IMR-90 (cell line): ENCODE results near the gene SPZ1. TPM values are rescaled to one million over a fixed set of nuclear protein-coding genes. Genes with fewer than 3 reads are reported as not detected.

Source experiments
- ATAC-seq: fragments of 200-7000 bp; cut with Tn5 transposase; 2 replicates; pipeline ENCODE4 v1.9.1; 2020; ENCODE audit warnings: low read depth, mild to moderate bottlenecking, moderate library complexity
- BruUV-seq: library from RNA; stranded (reverse); fragments of 400-500 nt; replicated peaks from 2 replicates; lab custom pipeline; 2021; lab: Mats Ljungman, UMichigan
- CTCF ChIA-PET: fragments of 300-600 bp; formaldehyde crosslinking; extraction: SDS; loops from one replicate; lab custom pipeline; 2021; ENCODE audit warnings: antibody characterized with exemption; lab: Yijun Ruan, JAX
- POLR2A ChIA-PET: fragments of 300-600 bp; sonication (Branson Sonifier 250); formaldehyde crosslinking; loops from one replicate; lab custom pipeline; 2022; ENCODE audit warnings: antibody characterized with exemption; ENCODE audit not compliant: unreplicated experiment; lab: Charles Lee
- DNase-seq: peaks from one replicate; pipeline ENCODE4 v3.0.0; 2013
- H2AFZ ChIP-seq: replicated peaks from 2 replicates; pipeline ENCODE3; 2013; ENCODE audit warnings: low read length, mild to moderate bottlenecking; ENCODE audit not compliant: poor library complexity
- H2AK5ac ChIP-seq: 2 replicates; pipeline ENCODE4 v1.6.1; 2013; ENCODE audit warnings: low read depth, low read length, inconsistent platforms
- H2AK9ac ChIP-seq: replicated peaks from 2 replicates; pipeline ENCODE3; 2013; ENCODE audit warnings: mild to moderate bottlenecking, low read depth, low read length, moderate library complexity; ENCODE audit not compliant: poor library complexity
- H2BK120ac ChIP-seq: 2 replicates; pipeline ENCODE4 v1.6.1; 2013; ENCODE audit warnings: low read depth, low read length, inconsistent platforms
- H2BK15ac ChIP-seq: 3 replicates; pipeline ENCODE4 v1.6.1; 2013; ENCODE audit warnings: low read depth, low read length, inconsistent platforms
- H2BK20ac ChIP-seq: 2 replicates; pipeline ENCODE4 v1.6.1; 2013; ENCODE audit warnings: low read depth, mild to moderate bottlenecking, inconsistent platforms, low read length, moderate library complexity
- H2BK5ac ChIP-seq: 2 replicates; pipeline ENCODE4 v1.6.1; 2013; ENCODE audit warnings: mild to moderate bottlenecking, low read depth, low read length, inconsistent platforms; ENCODE audit not compliant: poor library complexity, severe bottlenecking
- H3K14ac ChIP-seq: replicated peaks from 2 replicates; pipeline ENCODE4 v1.6.1; 2013; ENCODE audit warnings: low read depth, low read length, inconsistent platforms
- H3K18ac ChIP-seq: 2 replicates; pipeline ENCODE4 v1.6.1; 2013; ENCODE audit warnings: low read depth, low read length, control low read depth
- H3K23ac ChIP-seq: 2 replicates; pipeline ENCODE4 v1.6.1; 2013; ENCODE audit warnings: low read depth, low read length, inconsistent platforms
- H3K27ac ChIP-seq: 2 replicates; pipeline ENCODE4 v1.5.1; 2013; ENCODE audit warnings: mild to moderate bottlenecking, control low read depth, low read length; ENCODE audit not compliant: insufficient read depth
- H3K27me3 ChIP-seq: 2 replicates; pipeline ENCODE4 v1.6.1; 2013; ENCODE audit warnings: low read length; ENCODE audit not compliant: control insufficient read depth, insufficient read depth
- H3K36me3 ChIP-seq: 2 replicates; pipeline ENCODE4 v1.6.1; 2013; ENCODE audit warnings: low read length, mixed read lengths; ENCODE audit not compliant: control insufficient read depth, insufficient read depth
- H3K4ac ChIP-seq: 2 replicates; pipeline ENCODE4 v1.6.1; 2013; ENCODE audit warnings: low read depth, low read length, inconsistent platforms
- H3K4me1 ChIP-seq: 2 replicates; pipeline ENCODE4 v1.6.1; 2013; ENCODE audit warnings: low read length, mixed read lengths; ENCODE audit not compliant: control insufficient read depth, insufficient read depth
- H3K4me2 ChIP-seq: 2 replicates; pipeline ENCODE4 v1.6.1; 2013; ENCODE audit warnings: low read depth, mild to moderate bottlenecking, control low read depth, low read length, moderate library complexity
- H3K4me3 ChIP-seq: 2 replicates; pipeline ENCODE4 v1.5.1; 2013; ENCODE audit warnings: low read depth, mild to moderate bottlenecking, control low read depth, low read length, moderate library complexity; ENCODE audit not compliant: insufficient read depth
- H3K56ac ChIP-seq: 2 replicates; pipeline ENCODE4 v1.6.1; 2013; ENCODE audit warnings: low read length, inconsistent platforms; ENCODE audit not compliant: insufficient read depth; ENCODE audit errors: extremely low read depth
- H3K79me1 ChIP-seq, 2 experiments: 2 replicates each; pipeline ENCODE4 v1.6.1; 2013; ENCODE audit warnings: low read length in 2 of 2, inconsistent platforms in 1 of 2, low read depth in 1 of 2
- H3K9ac ChIP-seq: 2 replicates; pipeline ENCODE4 v1.6.1; 2013; ENCODE audit warnings: low read depth, low read length, control low read depth
- H3K9me1 ChIP-seq: 2 replicates; pipeline ENCODE4 v1.6.1; 2013; ENCODE audit warnings: low read length, inconsistent platforms; ENCODE audit not compliant: insufficient read depth
- H3K9me3 ChIP-seq: 2 replicates; pipeline ENCODE4 v1.6.1; 2013; ENCODE audit warnings: low read length; ENCODE audit not compliant: control insufficient read depth, insufficient read depth
- H4K20me1 ChIP-seq: 2 replicates; pipeline ENCODE4 v1.6.1; 2013; ENCODE audit warnings: low read length, inconsistent platforms; ENCODE audit not compliant: insufficient read depth
- H4K5ac ChIP-seq: 2 replicates; pipeline ENCODE4 v1.6.1; 2013; ENCODE audit warnings: mild to moderate bottlenecking, low read depth, low read length, control low read depth
- H4K8ac ChIP-seq, 2 experiments: 2 replicates each; pipeline ENCODE4 v1.6.1; 2013; ENCODE audit warnings: low read depth in 2 of 2, low read length in 2 of 2, control low read depth in 1 of 2, inconsistent platforms in 1 of 2
- H4K91ac ChIP-seq: 2 replicates; pipeline ENCODE4 v1.6.1; 2013; ENCODE audit warnings: low read depth, low read length, inconsistent platforms; ENCODE audit not compliant: insufficient read depth
- BHLHE40 ChIP-seq: fragments of 150-350 bp; IDR thresholded peaks from 2 replicates; pipeline ENCODE4 v1.6.1; 2016; ENCODE audit warnings: mild to moderate bottlenecking, low read depth, low read length
- CEBPB ChIP-seq: IDR thresholded peaks from 2 replicates; pipeline ENCODE4 v1.6.1; 2012; ENCODE audit warnings: low read depth, low read length, improper control_type of control experiment
- CHD1 ChIP-seq: IDR thresholded peaks from 2 replicates; pipeline ENCODE4 v1.6.1; 2012; ENCODE audit warnings: low read depth, low read length, improper control_type of control experiment
- ELK1 ChIP-seq: fragments of 150-350 bp; IDR thresholded peaks from 2 replicates; pipeline ENCODE4 v1.6.1; 2016; ENCODE audit warnings: low read depth, mild to moderate bottlenecking, low read length, moderate library complexity, borderline replicate concordance
- FOS ChIP-seq: fragments of 150-350 bp; IDR thresholded peaks from 2 replicates; pipeline ENCODE4 v1.6.1; 2016; ENCODE audit warnings: low read depth, low read length
- MAFK ChIP-seq: IDR thresholded peaks from 2 replicates; pipeline ENCODE4 v1.6.1; 2012; ENCODE audit warnings: low read depth, low read length, improper control_type of control experiment
- MAZ ChIP-seq: IDR thresholded peaks from 2 replicates; pipeline ENCODE4 v1.6.1; 2012; ENCODE audit warnings: low read depth, mild to moderate bottlenecking, low read length, improper control_type of control experiment, moderate library complexity, borderline replicate concordance
- MXI1 ChIP-seq: IDR thresholded peaks from 2 replicates; pipeline ENCODE4 v1.6.1; 2012; ENCODE audit warnings: low read depth, mild to moderate bottlenecking, low read length, moderate library complexity, borderline replicate concordance
- NFE2L2 ChIP-seq: fragments of 150-350 bp; IDR thresholded peaks from 2 replicates; pipeline ENCODE4 v1.6.1; 2016; ENCODE audit warnings: low read depth, mild to moderate bottlenecking, low read length
- POLR2A ChIP-seq: IDR thresholded peaks from 2 replicates; pipeline ENCODE4 v1.6.1; 2012; ENCODE audit warnings: mild to moderate bottlenecking, low read depth, low read length
- RAD21 ChIP-seq: IDR thresholded peaks from 2 replicates; pipeline ENCODE4 v1.6.1; 2012; ENCODE audit warnings: low read length, improper control_type of control experiment
- RCOR1 ChIP-seq: IDR thresholded peaks from 2 replicates; pipeline ENCODE4 v1.6.1; 2012; ENCODE audit warnings: mild to moderate bottlenecking, low read length, improper control_type of control experiment; ENCODE audit not compliant: insufficient replicate concordance
- RFX5 ChIP-seq: IDR thresholded peaks from 2 replicates; pipeline ENCODE4 v1.8.0; 2012; ENCODE audit warnings: low read depth, mild to moderate bottlenecking, low read length, moderate library complexity
- SMC3 ChIP-seq: fragments of 150-350 bp; IDR thresholded peaks from 2 replicates; pipeline ENCODE4 v1.6.1; 2016; ENCODE audit warnings: low read depth, mild to moderate bottlenecking, antibody characterized with exemption, low read length, moderate library complexity
- USF2 ChIP-seq: fragments of 150-350 bp; IDR thresholded peaks from 2 replicates; pipeline ENCODE4 v1.6.1; 2017; ENCODE audit warnings: mild to moderate bottlenecking, antibody characterized with exemption, low read length, low read depth
- WGBS, 2 experiments: methylation state at CpG; one replicate each; pipeline versions ENCODE4 v1.1.5 to v1.1.7; 2013; ENCODE audit warnings: missing lambda C conversion rate in 2 of 2; ENCODE audit not compliant: insufficient read length in 1 of 2; ENCODE audit errors: extremely low coverage in 2 of 2; 5-methylcytosine and 5-hydroxymethylcytosine counted together
- dilution Hi-C: fragments of 300-500 bp; cut with HindIII; formaldehyde crosslinking; loops from one replicate; pipeline ENCODE4 v1.14.3; 2018; ENCODE audit warnings: low sequenced_read_pairs; ENCODE audit not compliant: unreplicated experiment
- in situ Hi-C: fragments of 300-500 bp; cut with MboI; formaldehyde crosslinking; loops from 3 replicates; pipeline ENCODE4 v1.14.3; 2019; ENCODE audit warnings: low sequenced_read_pairs, inconsistent platforms, mixed read lengths
- intact Hi-C: fragments of 100-400 bp; cut with micrococcal nuclease; formaldehyde crosslinking; loops from 2 replicates; pipeline ENCODE4 v1.10.0; 2022
- polyA plus RNA-seq, 3 experiments: library from polyadenylated mRNA; depleted of rRNA; stranded (reverse); fragments of >200 nt; gene quantifications; 2 replicates each; pipeline ENCODE4 v1.2.3, GENCODE V29; 2012; ENCODE audit warnings: low replicate concordance in 1 of 3
- total RNA-seq: library from RNA; depleted of rRNA; stranded (reverse); fragments of >200 nt; gene quantifications from 2 replicates; pipeline ENCODE4 v1.2.3, GENCODE V29; 2012

The SPZ1 gene
- total and polyA plus RNA-seq, 2 of the 4 experiments (the other 2 are of a cell fraction), result not detected

- Histone ChIP-seq H4K20me1 (no peaks in the 10 kb centered on the region), H4K91ac (no peak overlapping the region), H2AFZ (no peak overlapping the region), H3K23ac (no peak overlapping the region), H2BK5ac (no peak overlapping the region), H4K5ac (no peak overlapping the region), H3K4me3 (no peak overlapping the region), H2BK120ac (no peak overlapping the region), H3K4me1 (no peaks in the 10 kb centered on the region), H3K27me3 (peaks cover 2% of the 10 kb centered on the region; the same call in 1 of the 2 replicates), H3K36me3 (no peaks in the 10 kb centered on the region), H2AK9ac (no peak overlapping the region), H3K9me1 (no peaks in the 10 kb centered on the region), H2BK20ac (no peak overlapping the region), H3K18ac (no peak overlapping the region), H3K9ac (no peak overlapping the region), H3K27ac (no peak overlapping the region), H3K9me3 (no peaks in the 10 kb centered on the region), H3K4me2 (no peak overlapping the region), H3K4ac (no peak overlapping the region), H3K79me1 (no peaks in the 10 kb centered on the region), H2BK15ac (no peak overlapping the region), H3K56ac (no peak overlapping the region), H2AK5ac (no peak overlapping the region), H4K8ac (no peak overlapping the region), H3K14ac (no peak overlapping the region)
- intact Hi-C loops (no loop called here), dilution Hi-C loops (no loop called here), in situ Hi-C loops (no loop called here)
- TF ChIP-seq BHLHE40 (no peak), FOS (no peak), MXI1 (no peak), USF2 (no peak), RFX5 (no peak), POLR2A (no peak), CHD1 (no peak), CEBPB (no peak), SMC3 (no peak), RAD21 (no peak), NFE2L2 (no peak), MAZ (no peak), MAFK (no peak), ELK1 (no peak), RCOR1 (no peak)
- DNase-seq (no peak), ATAC-seq (no peak)
- no CpG with 5 or more reads among the region's 7 CpGs for whole genome bisulfite sequencing, 2 experiments
- BruUV-seq, result no TSS peak
- POLR2A ChIA-PET, result no interaction called here
- CTCF ChIA-PET, result interaction anchor here (0.7 kb wide), 1 partner anchor 69 kb away, joined by 3 read pairs; the partner anchor contains the start of gene ZFYVE16
Observed at GRCh38 chr5:80339116-80339515, 19.3 kb downstream of the SPZ1 start.
